Non-pigmented ciliary epithelial cell (primary cell): ENCODE results near the gene TMEM131L.
"Not testable (repeated sequence)": the region's sequence is repeated elsewhere in the genome, so short reads cannot be mapped to it uniquely, and the experiment has no call there.

ENCODE experiments used
- DNase-seq: peaks from one replicate; pipeline ENCODE4 v3.0.0-alpha.2; 2010; ENCODE audit warnings: low read depth

Gene TMEM131L

DNA sequence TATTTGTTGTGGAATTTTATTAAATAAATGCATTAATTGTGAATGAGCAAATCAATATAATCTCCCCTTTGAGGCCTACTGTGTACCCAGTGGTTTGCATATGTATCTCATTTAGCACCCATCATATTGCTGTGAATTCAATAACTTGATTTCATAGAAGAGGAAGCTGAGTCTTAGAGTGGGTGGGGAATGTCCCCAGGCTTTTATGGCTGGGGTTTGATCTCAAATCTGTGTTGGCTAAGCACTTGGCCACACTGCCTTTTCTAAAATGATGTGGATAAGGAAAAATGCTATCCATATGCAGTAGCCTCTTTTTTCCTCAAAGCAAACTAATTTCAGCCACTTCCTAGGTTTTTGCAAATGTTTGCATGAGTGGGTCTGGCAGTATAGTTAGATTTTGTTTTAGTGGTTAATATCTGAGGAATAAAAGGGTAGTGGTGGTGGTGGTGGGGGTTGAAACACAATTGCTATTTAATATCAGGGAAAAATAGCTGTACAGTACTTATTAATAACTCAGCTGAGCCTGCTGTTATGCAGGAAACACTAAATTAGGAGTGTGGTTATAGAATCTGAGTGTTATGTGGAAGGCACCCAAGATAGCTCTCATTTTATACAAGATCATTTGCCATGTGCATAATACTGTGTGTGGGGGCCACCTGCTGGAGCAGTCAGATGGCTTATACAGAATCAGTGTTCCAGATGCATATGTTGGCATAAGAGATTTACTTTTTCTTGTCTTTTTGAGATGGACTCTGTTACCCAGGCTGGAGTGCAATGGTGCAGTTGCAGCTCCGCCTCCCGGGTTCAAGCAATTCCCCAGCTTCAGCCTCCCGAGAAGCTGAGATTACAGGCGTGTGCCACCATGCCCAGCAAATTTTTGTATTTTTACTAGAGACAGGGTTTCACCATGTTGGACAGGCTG lies 108.0 kb downstream of the TMEM131L start:
- DNase-seq, result peak; percentile 57

DNA sequence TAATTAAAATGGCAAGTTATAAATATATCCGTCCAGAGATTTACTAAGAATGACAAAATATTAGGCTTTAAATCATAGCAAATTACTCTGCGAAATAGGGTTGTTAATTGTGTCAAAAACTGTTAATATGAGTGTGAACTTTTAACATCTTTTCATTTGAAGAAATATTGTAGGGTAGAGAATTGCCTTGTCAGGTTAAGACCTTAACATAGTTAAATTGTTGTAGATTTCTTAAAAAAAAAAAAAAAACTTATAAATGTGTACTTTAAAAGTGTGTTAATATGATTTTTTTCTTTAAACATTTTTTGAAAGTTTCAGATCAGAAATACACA lies 110.2 kb downstream of the TMEM131L start:
- DNase-seq, result no peak

DNA sequence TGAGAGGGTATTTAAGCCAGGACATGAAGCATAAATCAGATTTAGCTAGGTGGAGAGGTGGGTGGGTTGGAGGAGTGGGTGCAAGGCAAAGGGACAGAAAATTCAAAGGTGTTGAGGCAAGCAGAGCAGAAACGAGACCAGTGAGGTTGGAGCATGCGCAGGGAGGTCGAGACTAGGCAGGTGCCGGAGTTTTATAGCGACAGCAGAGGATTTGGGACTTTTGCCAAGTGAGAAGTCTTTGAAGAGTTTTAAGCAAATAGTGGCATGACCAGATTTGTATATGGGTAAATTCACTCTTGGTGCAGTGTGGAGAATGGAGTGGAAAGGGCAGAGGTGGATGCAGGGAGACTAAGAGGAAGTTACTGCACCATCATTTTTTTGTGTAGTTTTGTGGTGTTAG lies 110.9 kb downstream of the TMEM131L start:
- DNase-seq, result no peak

DNA sequence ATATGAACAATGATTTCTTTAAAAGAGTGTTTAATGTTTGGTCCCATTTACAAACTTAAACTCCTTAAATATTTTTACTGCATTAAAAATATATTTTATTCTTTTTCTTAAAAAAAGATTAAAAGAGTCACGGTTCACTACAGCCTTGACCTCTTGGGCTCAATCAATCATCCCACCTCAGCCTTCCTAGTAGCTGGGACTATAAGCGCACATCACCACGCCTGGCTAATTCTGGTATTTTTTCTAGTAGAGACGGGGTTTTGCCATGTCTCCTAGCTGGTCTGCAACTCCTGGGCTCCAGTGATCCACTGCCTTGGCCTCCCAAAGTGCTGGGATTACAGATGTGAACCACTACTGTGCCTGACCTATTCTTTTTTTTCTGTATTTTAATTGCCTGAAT lies 113.2 kb downstream of the TMEM131L start:
- DNase-seq, result no peak

DNA sequence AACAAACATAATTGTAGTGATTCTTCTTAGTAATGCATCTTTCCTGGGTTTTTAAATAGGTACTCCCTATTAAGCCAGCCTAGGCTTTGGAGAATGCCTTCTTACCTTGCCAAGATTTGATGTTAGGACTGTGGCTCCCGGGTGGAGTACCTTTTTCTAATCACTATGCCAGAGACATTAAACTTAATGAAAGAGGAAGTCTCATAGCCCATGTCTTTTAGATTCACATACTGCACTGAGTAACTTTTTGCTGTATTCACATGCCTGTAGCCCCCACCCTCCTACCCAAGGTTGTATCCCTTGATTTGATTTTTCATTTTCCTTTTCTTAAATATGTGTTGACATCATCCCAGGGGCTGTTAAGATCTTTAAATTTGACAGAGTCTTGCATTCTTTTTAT lies 113.7 kb downstream of the TMEM131L start:
- DNase-seq, result no peak

DNA sequence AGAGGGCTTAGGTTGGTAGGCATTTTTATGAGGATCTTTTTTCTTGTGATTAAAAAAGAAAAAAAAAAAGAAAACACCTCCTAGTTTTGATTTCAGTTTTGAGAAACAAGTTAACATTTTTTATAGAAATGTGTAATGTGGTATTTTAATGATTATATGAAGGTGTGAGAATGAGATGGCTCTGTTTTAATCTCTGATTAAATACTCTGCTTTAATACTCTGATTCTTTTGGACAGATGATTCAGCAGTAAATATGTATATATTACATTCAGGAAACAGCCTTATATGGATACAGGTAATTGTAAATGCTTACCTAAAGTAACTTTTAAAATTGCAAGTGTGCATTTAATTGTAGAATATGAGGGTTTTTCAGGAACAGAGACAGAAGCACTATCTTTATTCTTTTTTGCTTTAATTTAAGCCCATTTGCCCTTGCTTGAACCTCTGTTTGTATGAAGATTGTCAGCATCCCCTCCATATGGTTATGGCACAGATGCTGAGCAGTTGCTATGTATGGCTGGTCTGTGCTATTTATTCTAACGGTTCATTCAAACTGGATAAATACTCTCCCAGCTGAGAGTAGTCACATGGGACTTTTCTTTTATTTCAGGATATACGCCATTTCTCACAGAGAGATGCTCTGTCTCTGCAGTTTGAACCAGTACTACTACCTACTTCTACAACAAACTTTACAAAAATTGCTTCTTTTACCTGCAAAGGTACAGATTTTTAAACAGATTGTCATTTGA lies 117.0 kb downstream of the TMEM131L start:
- no peak for DNase-seq

DNA sequence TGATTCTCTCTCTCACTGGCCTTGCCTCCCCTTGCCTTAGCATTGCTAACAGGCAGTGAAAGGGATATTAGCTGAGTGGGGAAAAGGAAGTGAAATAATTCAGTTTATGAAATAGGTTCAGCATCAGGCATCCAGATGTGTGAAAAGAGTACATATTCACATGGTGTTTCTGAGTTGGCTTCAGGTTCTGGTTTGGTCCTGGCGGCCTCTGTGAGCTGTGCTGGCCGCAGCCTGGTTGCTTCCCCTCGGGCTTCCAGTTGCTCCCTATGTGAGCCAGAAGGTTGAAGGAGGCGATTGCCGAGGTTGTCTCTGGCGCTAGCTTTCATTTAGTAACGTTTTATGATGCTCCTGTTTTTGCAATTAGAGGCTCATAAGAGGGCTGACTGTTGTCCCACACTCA lies 118.9 kb downstream of the TMEM131L start:
- no peak for DNase-seq

DNA sequence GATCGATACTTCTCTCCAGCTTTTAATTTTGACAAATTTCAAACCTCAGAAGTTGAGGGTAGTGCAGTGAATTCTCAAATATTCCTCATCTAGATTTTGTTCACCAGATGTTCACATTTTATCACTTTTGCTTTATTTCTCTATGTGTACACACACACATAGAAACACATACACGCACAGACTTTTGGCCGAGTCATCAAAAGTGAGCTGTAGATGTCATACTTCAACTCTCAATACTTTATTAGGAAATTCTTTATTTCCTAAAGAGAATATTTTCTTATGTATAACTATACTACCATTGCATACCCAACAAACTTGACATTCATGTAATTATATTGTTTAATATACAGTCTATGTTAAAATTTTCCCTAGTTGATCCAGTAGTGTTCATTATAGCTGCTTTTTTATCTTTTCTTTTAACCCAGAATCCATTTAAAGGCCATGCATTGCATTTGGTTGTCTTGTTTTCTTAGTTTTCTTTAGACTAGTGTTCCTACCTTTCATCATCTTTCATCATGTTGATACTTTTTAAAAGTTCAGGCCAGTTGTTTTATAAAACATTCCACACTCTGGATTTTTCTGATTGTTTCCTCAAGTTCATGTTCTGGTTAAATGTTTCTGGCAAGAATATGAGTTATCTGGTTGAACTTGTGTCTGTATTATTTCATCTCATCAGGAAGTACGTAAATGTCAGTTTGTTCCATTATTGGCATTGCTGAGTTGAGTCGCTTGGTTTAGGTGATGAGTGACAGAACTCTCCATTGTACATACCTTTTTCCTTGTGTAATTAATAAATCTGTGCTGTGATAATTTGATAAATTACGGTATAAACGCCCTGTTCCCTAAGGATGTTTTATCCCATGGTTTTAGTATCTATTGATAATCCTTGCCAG lies 123.8 kb downstream of the TMEM131L start:
- DNase-seq, result no peak

DNA sequence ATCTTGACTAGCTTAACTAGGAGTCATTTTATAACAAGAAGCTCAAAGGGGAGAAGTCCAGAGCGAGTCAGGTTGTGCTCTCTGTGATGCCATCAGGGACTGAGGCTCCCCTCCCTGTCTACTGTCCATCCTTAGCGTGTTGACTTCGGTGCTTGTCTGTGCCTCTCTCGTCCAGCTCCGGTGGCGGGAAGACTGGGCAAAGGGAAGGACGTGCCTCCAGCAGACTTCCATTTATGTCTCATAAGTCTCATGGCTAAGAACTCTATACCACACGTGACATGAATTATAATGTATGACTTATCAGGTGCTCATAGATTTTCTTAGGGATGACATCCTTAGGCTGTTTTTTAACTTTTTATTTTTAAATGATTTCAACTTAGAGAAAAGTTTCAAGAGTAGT lies 125.3 kb downstream of the TMEM131L start:
- no peak for DNase-seq

DNA sequence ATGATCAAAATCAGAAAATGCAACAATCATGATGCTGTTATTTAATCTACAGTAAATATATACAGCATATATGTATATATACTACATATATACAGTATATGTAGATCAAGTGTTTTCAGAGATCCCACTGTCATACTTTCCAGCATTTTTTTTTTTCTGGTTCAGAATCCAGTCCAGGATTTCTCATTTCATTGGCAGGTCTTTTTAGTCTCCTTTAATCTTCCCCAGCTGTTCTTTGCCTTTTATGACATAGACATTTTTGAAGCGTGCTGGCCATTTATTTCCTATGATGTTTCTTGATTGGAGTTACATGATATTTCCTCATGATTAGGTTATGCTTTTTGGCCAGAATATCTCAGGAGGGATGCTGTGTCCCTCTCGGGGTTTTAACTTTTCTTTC lies 125.9 kb downstream of the TMEM131L start:
- DNase-seq, result no peak

DNA sequence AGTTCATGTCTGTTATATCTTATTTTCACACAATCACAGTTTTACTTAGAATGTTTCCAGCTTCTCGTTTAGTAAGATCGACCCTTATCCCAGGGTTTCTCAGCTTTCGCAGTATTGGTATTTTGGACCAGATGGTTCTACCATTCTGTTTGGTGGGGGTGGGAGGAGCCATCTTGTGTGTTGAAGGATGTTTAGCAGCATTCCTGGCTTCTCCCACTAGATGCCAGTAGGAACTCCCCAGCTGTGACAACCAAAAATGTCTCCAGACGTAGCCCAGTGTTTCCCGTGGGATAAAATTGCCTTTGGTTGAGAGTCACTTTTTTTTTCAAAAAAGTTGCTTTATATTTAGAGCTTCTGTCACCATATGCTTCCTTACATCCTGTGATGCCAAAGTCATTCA lies 127.0 kb downstream of the TMEM131L start:
- DNase-seq, result no peak

DNA sequence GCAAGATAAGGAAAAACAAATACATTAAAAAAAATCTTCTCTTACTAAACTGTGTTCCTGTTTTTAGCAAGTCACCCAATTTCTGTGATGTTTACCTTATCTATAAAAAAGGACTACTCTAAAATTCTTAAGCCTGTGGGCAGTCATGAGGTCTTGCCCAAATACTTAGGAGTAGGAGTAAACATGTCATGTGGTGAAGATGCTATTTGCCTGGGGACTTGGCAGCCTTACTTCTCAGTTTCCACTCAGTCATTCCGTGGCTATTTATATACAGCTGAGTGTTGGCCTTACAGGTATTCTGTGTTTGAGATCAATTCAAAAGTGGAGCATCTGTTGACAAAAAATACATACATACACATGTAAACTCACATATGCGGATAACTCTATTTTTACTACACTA lies 128.1 kb downstream of the TMEM131L start:
- DNase-seq, result no peak

DNA sequence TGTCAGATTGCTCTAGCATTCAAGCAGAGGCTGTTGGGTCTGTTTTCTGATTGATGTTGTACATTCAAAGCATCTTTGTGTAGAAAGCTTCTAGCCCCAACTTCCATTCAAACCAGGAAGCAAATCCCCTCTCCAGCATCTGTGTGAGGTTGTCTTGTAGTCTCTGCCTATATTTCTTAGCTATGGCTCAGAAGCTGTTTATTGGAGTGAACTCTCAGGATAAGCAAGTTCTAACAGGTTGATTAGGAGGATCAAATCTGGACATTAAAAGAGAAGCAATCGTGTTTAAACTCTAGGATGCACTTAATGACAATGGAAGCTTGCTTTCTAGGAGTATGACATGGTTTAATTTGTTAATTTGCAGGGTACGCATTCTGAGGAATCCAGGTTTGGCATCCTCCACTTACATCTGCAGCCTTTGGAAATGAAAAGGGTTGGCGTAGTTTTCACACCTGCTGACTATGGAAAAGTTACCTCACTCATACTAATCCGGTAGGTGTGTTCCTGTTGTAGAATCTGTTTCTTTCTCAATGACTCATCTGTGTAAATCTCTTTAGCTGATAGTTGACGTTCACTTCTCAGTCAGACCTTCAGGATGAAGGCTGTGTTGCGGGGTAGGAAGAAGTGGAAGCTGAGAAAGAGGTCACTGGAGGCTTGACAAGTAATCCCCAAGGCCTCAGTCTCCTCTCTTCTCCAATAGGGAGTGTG lies 129.9 kb downstream of the TMEM131L start:
- DNase-seq, result no peak

DNA sequence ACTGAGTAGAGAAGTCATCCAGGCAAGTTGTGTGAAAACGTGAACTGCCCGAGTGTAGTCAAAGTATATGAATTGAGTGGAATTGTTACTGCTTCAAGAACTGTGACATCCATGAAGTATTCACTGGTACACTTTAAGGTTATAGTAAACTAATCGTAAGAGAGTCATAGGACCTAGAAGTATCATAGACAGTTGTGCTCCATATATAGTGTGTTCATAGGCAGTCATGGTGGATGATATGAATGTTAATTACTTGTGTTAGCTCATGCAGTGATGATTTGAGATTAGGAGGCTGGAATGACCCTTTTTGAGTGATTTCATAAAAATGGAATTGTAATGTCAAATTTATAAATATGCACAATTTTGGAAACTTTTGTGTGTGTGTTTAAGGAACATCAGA lies 136.6 kb downstream of the TMEM131L start:
- DNase-seq, result no peak

DNA sequence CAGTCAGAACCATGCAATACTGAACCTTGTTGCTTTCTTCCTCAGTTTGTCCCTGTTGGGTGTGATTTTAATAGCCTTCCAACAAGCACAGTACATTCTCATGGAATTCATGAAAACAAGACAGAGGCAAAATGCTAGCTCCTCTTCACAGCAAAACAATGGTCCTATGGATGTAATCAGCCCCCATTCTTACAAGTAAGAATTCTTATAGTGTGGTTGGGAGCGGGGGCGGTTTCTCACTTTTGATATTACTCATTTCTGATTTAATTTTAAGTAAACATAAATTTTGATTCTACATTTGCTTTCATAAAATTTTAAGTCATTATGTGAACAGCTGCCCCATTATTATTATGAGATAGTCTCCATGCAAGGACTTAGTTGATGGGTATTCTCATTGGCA lies 137.1 kb downstream of the TMEM131L start:
- no peak for DNase-seq

DNA sequence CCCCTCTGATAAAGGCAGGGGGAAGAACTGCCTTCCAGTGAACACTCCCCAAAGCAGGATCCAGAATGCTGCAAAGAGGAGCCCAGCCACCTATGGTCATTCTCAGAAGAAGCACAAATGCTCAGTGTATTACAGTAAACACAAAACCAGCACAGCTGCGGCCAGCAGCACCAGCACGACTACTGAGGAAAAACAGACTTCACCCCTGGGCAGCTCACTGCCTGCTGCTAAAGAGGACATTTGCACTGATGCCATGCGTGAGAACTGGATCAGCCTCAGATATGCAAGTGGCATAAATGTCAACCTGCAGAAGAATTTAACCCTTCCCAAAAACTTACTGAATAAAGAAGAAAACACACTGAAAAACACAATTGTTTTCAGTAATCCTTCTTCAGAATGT lies 137.7 kb downstream of the TMEM131L start:
- no peak for DNase-seq

DNA sequence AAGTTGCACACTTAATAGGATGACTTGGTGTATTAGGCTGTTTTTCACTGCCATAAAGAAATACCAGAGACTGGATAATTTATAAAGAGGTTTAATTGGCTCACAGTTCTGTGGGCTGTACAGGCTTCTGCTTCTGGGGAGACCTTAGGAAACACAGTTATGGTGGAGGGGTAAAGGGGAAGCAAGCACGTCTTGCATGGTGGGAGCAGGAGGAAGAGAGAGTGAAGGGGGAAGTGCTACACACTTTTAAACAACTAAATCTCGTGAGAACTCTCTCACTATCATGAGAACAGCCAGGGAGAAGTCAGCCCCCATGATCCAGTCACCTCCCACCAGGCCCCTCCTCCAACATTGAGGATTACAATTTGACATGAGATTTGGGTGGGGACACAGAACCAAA lies 142.9 kb downstream of the TMEM131L start:
- not testable (repeated sequence) for DNase-seq

DNA sequence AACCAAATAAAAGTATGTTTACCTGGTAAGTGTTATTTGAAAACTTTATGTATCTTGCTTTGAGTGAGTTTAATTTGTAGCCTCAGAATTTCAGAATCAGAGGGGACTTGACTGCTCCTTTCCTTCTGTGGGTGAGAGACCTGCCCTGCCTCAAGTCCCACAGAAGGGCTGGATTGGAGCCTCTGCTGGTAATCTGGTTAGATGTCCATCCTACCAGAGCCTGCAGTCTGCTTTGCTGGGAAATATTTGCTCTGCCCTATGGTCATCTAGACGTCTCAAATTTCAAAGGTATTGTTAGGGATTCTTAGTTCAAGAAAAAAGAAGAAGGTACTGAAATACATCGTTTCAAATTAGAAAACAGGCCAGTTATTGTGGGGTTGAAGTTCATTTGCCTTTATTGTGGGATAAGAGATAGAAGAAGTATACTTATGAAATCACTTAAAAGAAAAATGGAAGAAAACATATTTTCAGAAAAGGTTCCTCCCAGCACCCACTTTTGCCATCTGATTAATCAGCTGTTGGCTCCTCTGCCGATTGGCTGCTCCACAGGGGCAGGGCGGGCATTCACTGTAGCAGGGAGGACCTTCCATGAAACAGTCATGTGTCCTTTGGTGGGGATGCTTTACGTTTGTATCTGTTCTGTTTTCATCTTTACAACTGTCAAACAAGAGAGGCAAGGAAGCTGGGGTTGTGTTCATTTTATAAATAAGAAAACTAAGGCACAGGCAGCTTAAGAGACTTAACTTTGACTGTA lies 144.6 kb downstream of the TMEM131L start:
- DNase-seq, result no peak

DNA sequence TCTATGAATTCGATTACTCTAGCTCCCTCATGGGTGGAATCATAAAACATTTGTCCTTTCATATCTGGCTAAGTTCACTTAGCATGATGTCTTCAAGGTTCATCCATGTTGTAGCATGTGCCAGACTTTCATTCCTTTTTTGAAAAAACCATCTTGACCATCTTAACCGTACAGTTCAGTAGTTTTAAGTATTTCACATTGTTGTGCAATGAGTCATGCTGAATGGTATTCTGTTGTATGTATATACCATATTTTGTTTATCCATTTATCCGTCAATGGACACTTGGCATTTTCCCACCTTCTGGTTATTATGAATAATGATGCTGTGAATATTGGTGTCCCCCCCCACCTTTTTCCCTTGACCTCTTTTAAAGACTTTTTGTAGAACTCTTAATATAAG lies 145.5 kb downstream of the TMEM131L start:
- DNase-seq, result peak; percentile 37

DNA sequence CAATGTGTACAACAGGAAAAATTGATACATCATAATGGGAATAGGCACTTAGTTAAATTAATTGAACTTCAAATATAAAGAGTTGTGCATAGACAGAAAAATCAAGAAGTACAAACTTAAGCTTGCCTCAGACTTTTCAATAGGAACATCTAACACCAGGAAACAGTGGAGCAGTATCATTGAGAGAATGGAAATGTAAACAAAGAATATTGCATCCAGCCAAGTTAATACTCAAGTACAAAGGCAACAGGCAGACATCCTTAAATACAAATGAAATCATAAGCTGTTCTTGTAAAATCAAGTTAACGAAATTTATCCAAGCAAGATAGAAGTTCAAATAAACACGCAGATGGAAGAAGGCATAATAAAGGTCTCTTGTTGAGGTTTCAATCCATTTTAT lies 146.7 kb downstream of the TMEM131L start:
- DNase-seq, result no peak

DNA sequence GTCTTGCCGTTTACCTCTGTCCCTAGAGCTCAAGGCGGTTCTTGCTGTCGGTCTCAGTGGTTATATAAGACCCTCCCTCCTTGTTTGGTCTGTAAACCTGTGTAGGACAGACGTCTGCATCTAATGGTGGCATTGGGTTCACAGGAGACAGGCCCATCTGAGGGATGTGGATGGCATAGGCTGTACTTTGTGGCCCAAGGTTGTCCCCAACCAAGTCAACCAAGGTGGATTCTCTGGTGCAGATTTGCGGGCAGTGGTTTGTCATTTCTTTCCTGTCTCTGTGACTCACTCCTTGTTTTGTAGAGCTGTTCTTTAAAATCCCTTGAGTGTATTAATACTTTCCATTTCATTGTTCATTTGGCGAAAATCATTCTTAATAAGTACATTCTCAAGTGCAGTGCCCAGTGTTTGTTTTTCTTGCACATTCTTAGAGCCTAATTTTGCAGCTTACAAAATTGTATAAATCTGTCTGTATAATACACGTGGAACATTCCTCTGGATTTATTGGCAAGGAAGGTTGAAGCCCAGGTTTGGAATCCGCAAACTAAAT lies 149.9 kb downstream of the TMEM131L start:
- DNase-seq, result no peak
